Measurements from ENCODE around the gene CDH11.

DNA sequence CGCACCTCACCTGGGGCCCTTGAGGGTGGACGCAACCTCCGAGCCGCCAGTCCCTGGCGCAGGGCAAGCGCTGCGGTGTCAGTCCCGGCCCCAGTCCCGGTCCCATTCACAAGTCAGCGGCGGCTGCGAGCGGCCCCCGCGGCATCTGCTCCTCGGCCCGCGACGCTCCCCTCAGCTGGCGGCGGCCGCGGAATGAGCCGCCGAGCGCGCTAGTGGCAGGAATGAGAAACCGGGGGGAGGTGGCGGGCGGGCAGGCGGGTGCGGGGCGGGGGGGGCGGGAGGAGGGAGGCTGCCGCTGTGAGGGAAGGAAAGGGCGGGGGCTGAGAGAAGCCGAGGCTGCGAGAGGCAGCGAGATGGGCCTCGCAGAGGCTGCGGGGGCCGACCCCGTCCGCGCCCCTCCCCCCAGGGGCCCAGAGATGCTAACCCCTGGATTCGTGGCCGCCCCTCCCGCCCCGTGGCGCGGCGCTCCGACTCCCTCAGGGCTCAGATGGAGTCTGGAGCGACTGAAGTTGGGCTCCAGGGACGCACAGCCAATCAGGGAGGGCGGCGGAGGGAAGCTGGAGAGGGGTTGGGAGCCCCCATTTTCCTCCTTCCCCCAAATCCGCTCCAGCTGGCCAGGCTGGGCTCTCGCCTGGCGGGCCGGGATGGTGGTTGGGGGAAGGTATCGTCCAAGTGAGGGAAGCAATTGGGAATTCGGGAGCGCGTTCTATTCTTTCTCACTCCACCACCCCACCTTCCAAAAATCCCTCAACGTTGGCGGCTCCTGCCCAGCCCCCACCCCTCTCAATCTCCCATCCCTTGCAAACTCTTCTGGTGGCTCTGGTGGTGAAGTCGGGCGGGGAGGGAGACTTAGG lies at the start of gene CDH11:
- TF ChIP-seq, protein P1, sequence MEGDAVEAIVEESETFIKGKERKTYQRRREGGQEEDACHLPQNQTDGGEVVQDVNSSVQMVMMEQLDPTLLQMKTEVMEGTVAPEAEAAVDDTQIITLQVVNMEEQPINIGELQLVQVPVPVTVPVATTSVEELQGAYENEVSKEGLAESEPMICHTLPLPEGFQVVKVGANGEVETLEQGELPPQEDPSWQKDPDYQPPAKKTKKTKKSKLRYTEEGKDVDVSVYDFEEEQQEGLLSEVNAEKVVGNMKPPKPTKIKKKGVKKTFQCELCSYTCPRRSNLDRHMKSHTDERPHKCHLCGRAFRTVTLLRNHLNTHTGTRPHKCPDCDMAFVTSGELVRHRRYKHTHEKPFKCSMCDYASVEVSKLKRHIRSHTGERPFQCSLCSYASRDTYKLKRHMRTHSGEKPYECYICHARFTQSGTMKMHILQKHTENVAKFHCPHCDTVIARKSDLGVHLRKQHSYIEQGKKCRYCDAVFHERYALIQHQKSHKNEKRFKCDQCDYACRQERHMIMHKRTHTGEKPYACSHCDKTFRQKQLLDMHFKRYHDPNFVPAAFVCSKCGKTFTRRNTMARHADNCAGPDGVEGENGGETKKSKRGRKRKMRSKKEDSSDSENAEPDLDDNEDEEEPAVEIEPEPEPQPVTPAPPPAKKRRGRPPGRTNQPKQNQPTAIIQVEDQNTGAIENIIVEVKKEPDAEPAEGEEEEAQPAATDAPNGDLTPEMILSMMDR (IDR thresholded peaks at IDR 0.05): peak; percentile 16 to 68 (median 26)
- TF ChIP-seq EP300 (IDR thresholded peaks at IDR 0.05): no peak

All from sigmoid colon (tissue), 4 donors.